GM12878 (cell line): ENCODE data around the gene AKR1B1.

Experiments used
- CTCF ChIP-seq, 3 experiments: IDR thresholded peaks in 2 of 3; conservative IDR thresholded peaks in 1 of 3; 2 replicates each; pipeline ENCODE4 v1.5.1; 2011; ENCODE audit warnings: low read depth in 3 of 3, low read length in 3 of 3, mild to moderate bottlenecking in 3 of 3, control low read depth in 2 of 3, moderate library complexity in 2 of 3, inconsistent platforms in 1 of 3, mixed read lengths in 1 of 3; ENCODE audit not compliant: control insufficient read depth in 2 of 3, insufficient read depth in 1 of 3; ENCODE audit errors: extremely low read depth in 1 of 3
- PAX5 ChIP-seq: IDR thresholded peaks from 2 replicates; pipeline ENCODE4 v1.6.1; 2011; ENCODE audit warnings: low read depth, low read length, borderline replicate concordance

GRCh38 chr7:134452991-134453473 is 5.9 kb downstream of the AKR1B1 start:
- TF ChIP-seq CTCF (IDR thresholded peaks at IDR 0.05 in 2 of 3, conservative IDR thresholded peaks at IDR 0.05 in 1 of 3; ENCODE audit: control insufficient read depth in 2 of 3, extremely low read depth in 1 of 3, insufficient read depth in 1 of 3, low read depth in 3 of 3, low read length in 3 of 3), result no peak
- TF ChIP-seq PAX5, result no peak
